ENCODE measurements around the gene VWDE. TPM values are rescaled to one million over a fixed set of nuclear protein-coding genes. Genes with fewer than 3 reads are reported as not detected.
"Not testable (repeated sequence)": the region's sequence is repeated elsewhere in the genome, so short reads cannot be mapped to it uniquely, and the experiment has no call there.

Gene VWDE
- total and polyA plus RNA-seq, 2 of the 13 experiments (the other 11 are each of a cell fraction or from before 2014, with no cell fraction given), result 0.12 to 0.27 TPM

DNA sequence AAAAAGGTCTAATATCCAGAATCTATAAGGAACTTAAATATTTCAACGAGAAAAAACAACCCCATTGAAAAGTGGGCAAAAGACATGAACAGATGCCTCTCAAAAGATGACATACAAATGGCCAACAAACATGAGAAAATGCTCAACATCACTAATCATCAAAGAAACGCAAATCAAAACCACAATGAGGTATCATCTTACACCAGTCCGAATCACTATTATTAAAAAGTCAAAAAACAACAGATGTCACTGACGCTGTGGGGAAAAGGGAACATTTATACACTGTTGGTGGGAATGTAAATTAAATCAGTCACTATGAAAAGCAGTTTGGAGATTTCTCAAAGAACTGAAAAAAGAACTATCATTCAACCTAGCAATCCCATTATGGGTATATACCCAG lies 6.0 kb downstream of the VWDE start (continued):
- TF ChIP-seq, protein P1, sequence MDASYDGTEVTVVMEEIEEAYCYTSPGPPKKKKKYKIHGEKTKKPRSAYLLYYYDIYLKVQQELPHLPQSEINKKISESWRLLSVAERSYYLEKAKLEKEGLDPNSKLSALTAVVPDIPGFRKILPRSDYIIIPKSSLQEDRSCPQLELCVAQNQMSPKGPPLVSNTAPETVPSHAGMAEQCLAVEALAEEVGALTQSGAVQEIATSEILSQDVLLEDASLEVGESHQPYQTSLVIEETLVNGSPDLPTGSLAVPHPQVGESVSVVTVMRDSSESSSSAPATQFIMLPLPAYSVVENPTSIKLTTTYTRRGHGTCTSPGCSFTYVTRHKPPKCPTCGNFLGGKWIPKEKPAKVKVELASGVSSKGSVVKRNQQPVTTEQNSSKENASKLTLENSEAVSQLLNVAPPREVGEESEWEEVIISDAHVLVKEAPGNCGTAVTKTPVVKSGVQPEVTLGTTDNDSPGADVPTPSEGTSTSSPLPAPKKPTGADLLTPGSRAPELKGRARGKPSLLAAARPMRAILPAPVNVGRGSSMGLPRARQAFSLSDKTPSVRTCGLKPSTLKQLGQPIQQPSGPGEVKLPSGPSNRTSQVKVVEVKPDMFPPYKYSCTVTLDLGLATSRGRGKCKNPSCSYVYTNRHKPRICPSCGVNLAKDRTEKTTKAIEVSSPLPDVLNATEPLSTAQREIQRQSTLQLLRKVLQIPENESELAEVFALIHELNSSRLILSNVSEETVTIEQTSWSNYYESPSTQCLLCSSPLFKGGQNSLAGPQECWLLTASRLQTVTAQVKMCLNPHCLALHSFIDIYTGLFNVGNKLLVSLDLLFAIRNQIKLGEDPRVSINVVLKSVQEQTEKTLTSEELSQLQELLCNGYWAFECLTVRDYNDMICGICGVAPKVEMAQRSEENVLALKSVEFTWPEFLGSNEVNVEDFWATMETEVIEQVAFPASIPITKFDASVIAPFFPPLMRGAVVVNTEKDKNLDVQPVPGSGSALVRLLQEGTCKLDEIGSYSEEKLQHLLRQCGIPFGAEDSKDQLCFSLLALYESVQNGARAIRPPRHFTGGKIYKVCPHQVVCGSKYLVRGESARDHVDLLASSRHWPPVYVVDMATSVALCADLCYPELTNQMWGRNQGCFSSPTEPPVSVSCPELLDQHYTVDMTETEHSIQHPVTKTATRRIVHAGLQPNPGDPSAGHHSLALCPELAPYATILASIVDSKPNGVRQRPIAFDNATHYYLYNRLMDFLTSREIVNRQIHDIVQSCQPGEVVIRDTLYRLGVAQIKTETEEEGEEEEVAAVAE (CRISPR knock-in tag; IDR thresholded peaks at IDR 0.05; ENCODE audit: borderline replicate concordance), result no peak
- TF ChIP-seq, protein P2, sequence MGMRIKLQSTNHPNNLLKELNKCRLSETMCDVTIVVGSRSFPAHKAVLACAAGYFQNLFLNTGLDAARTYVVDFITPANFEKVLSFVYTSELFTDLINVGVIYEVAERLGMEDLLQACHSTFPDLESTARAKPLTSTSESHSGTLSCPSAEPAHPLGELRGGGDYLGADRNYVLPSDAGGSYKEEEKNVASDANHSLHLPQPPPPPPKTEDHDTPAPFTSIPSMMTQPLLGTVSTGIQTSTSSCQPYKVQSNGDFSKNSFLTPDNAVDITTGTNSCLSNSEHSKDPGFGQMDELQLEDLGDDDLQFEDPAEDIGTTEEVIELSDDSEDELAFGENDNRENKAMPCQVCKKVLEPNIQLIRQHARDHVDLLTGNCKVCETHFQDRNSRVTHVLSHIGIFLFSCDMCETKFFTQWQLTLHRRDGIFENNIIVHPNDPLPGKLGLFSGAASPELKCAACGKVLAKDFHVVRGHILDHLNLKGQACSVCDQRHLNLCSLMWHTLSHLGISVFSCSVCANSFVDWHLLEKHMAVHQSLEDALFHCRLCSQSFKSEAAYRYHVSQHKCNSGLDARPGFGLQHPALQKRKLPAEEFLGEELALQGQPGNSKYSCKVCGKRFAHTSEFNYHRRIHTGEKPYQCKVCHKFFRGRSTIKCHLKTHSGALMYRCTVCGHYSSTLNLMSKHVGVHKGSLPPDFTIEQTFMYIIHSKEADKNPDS (CRISPR knock-in tag; IDR thresholded peaks at IDR 0.05), result no peak
- no peak for TF ChIP-seq SNAPC2 (CRISPR knock-in tag; IDR thresholded peaks at IDR 0.05)

DNA sequence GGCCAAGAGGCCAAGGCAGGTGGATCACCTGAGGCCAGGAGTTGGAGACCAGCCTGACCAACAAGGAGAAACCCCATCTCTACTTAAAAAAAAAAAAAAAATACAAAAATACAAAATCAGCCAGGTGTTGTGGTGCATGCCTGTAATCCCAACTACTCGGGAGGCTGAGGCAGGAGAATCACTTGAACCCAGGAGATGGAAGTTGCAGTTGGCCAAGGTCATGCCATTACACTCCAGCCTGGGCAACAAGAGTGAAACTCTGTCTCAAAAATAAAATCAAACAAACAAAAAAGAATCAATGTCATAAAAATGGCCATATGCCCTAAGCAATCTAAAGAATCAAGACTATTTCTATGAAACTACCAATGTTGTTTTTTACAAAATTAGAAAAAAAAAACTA lies 7.0 kb downstream of the VWDE start:
- ATAC-seq; H3K4me3 ChIP-seq (replicated peaks in 1 of 3; ENCODE audit: insufficient read depth in 1 of 3, low read depth in 2 of 3, low read length in 3 of 3); H3K9me3 ChIP-seq (ENCODE audit: low read length); intact Hi-C loops (cut with micrococcal nuclease; ENCODE audit: unreplicated experiment); POLR2A ChIA-PET; DNase-seq (ENCODE audit: low spot score); H3K27me3 ChIP-seq (ENCODE audit: control insufficient read depth in 1 of 2, insufficient read depth in 2 of 2, low read length in 2 of 2); H2AFZ ChIP-seq (ENCODE audit: low read length); BruUV-seq (replicated peaks); H3K27ac ChIP-seq (ENCODE audit: extremely low read length, insufficient read depth, low read length); FAIRE-seq; H3K36me3 ChIP-seq (replicated peaks in 1 of 2; ENCODE audit: control insufficient read depth in 1 of 2, insufficient read depth in 2 of 2, low read length in 2 of 2); H3K4me2 ChIP-seq (ENCODE audit: low read depth, low read length); in situ Hi-C loops (cut with HindIII; ENCODE audit: extremely low pct_ligation_motif_present, low pct_unique_long_range_greater_than_20kb); CTCF ChIA-PET (ENCODE audit: low intra/inter-chr PET ratio, low total read pairs); H4K20me1 ChIP-seq (ENCODE audit: insufficient read depth, low read length); H3K79me2 ChIP-seq (ENCODE audit: insufficient read depth, low read length); H3K9ac ChIP-seq (ENCODE audit: insufficient read depth, low read depth, low read length); H3K4me1 ChIP-seq (ENCODE audit: insufficient read depth, low read length): not testable (repeated sequence)
- 0% methylated on average over 1 of the region's 1 CpG for WGBS (ENCODE audit: low lambda C conversion rate)

Data from HepG2 (cell line).